Activated naive CD8-positive, alpha-beta T cell (primary cell): ENCODE data around the gene ARHGEF39.
"Not testable (repeated sequence)": the region's sequence is repeated elsewhere in the genome, so short reads cannot be mapped to it uniquely, and the experiment has no call there.

Experiments used
- H3K27ac Mint-ChIP-seq: one replicate; pipeline ENCODE4 v1.8.0; 2021; ENCODE audit warnings: mixed read lengths
- H3K27me3 Mint-ChIP-seq: one replicate; pipeline ENCODE4 v1.8.0; 2021; ENCODE audit warnings: mixed read lengths
- H3K36me3 Mint-ChIP-seq: one replicate; pipeline ENCODE4 v1.8.0; 2021; ENCODE audit warnings: mixed read lengths
- H3K4me1 Mint-ChIP-seq: one replicate; pipeline ENCODE4 v1.8.0; 2021; ENCODE audit warnings: low read depth, mixed read lengths
- H3K4me3 Mint-ChIP-seq: one replicate; pipeline ENCODE4 v1.8.0; 2021; ENCODE audit warnings: mild to moderate bottlenecking, mixed read lengths
- H3K9me3 Mint-ChIP-seq: one replicate; pipeline ENCODE4 v1.8.0; 2021; ENCODE audit warnings: low read depth, mixed read lengths

Gene ARHGEF39

DNA sequence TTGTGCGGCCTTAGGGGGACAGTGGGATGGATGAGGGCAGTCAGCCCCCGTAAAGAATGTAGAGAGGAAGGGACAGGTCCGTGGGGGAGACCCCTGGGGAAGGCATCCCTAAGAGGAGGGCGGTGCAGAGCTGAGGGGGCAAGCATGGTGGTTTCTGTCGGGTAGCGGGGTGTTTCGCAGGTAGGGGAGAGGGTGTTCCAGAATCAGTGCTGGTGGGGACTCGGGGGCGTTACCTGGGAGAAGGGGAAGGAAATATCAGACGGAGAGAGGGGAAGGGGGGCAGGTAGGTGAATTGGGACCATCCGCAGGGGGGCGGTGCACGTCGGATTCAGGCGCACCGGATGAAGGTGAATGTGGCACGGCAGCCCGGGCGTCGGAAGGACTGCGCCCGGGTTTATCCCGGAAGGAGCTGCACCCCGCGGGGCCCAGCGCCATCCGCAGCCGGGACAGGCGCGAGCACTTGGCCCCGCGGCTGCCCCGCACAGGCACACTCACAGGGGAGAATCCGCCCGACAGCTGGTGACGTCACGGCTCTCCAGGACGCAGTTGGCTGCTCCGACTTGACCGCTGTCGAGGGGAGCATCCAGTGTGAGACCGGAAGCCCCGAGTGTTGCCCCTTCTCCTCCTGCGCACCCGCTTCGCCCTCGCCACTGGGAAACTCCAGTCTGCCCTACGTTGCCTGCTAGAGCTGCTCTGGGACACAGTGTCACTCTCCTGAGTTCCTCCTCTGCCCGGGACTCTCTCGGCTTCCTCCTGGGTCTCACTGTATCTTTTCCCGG is 48.1 kb downstream of the ARHGEF39 start:
- H3K4me1 Mint-ChIP-seq = peaks cover 44% of the 10 kb centered on the region

DNA sequence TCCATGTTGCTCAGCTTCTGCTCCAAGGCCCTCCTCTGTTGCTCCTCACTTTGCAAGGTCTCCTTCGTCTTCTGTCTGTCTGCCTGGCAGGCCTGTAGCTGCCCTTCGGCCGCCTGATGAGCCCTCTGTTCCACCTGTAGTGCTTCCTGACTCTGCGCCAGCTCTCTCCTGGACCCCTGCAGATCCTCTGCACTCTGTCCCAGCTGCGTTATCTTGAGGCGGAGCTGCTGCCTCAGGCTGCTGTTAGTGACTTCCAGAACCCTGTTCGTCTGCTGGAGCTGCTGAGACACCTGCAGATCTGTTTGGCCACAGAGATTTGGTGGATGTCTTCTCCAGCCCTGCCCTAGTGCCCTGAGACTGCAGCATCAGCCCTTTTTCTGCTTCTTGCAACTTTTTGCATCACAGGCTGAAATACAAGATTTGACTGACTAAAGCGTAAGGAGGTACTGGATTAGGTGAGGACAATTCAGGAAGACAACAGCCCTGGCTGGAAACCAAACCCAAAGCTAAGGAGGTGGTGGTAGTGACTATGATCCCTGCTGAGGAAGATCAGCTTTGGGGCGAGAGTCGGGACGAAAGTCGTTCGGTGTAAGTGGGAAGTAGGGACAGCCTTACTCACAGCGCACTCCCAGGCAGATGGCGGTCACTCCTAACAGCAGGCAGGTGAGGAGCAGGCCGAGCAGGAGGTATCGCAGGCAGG is 48.9 kb downstream of the ARHGEF39 start:
- no peaks in the 10 kb centered on the region for H3K36me3 Mint-ChIP-seq
- peaks cover 49% of the 10 kb centered on the region for H3K4me1 Mint-ChIP-seq
- H3K9me3 Mint-ChIP-seq = no peaks in the 10 kb centered on the region
- no peaks in the 10 kb centered on the region for H3K27me3 Mint-ChIP-seq
- peak overlapping the region; percentile 81 for H3K4me3 Mint-ChIP-seq
- H3K27ac Mint-ChIP-seq = peak overlapping the region; percentile 80

More for the DNA sequence above, 48.1 kb downstream of the ARHGEF39 start:
- Mint-ChIP-seq H3K27me3 (no peaks in the 10 kb centered on the region), H3K9me3 (no peaks in the 10 kb centered on the region), H3K4me3 (peak overlapping the region; percentile 81), H3K36me3 (no peaks in the 10 kb centered on the region), H3K27ac (peak overlapping the region; percentile 86)

DNA sequence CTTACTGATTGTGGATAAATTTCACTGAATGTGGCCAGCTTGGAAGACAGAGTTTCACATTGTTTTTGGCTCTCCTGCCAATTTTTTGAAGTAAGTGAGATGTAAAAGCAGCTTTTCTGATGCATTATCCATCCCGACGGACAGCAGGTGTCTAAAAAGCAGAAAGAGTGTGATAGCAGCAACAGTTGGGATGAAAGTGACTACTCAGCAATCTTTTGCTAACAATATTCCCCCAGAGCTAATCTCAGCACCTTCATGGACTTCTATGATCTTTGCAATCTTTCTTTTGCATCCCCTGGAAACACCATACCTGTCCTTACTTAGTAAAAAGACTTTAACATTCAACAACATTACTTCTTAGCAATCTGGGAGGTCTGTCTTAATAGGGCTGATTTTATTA is 52.2 kb downstream of the ARHGEF39 start:
- Mint-ChIP-seq H3K9me3 (no peaks in the 10 kb centered on the region), H3K27me3 (no peaks in the 10 kb centered on the region), H3K4me1 (peaks cover 24% of the 10 kb centered on the region), H3K4me3 (no peak overlapping the region), H3K36me3 (peaks cover under 1% of the 10 kb centered on the region), H3K27ac (no peak overlapping the region)

DNA sequence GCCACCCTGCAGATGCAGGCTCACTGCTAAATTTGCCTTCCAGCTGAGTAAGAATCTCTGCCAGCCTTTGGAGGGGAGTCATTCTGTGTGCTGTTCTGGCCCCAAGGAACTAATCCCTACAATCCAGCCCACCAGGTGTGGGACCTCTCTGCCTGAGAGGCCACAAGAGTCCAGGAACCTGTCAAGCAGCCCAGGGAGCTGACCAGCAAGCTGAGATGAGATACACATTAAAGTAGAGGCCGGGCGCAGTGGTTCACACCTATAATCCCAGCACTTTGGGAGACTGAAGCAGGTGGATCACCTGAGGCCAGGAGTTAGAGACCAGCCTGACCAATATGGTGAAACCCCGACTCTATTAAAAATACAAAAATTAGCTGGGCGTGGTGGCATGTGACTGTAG is 52.9 kb downstream of the ARHGEF39 start:
- not testable (repeated sequence) for H3K27ac Mint-ChIP-seq, H3K9me3 Mint-ChIP-seq, H3K36me3 Mint-ChIP-seq, H3K27me3 Mint-ChIP-seq, H3K4me3 Mint-ChIP-seq
- peaks cover 20% of the 10 kb centered on the region for H3K4me1 Mint-ChIP-seq

DNA sequence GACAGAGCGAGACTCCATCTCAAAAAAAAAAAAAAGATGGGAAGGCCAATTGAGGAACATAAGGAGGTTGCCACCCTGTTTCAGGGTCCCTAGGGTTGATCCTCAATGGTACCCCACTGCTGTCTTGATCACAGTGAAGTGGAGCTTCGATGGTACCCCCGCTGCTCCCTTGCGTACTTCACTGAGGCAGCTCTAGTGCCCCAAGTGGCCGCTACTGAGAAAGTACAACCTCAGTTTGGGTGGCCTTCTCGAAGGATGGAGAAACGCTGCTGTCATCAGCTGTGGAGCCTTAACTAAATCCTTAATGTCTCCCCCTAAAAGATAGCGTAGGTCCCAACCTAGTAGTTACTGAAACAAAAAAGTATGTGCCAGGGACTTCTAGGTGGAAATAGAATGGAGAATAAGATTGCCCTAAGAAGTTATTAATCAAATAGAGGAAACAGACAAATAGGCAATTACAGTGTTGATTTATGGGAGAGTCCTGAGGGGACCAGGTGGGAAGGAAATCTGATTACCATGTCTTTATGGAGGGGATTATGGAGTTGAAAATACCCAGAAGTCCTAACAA is 53.7 kb downstream of the ARHGEF39 start:
- peaks cover 20% of the 10 kb centered on the region for H3K4me1 Mint-ChIP-seq
- H3K27me3 Mint-ChIP-seq = no peaks in the 10 kb centered on the region
- H3K4me3 Mint-ChIP-seq = no peak overlapping the region
- peaks cover 3% of the 10 kb centered on the region for H3K36me3 Mint-ChIP-seq
- no peaks in the 10 kb centered on the region for H3K9me3 Mint-ChIP-seq
- peak overlapping the region; percentile 28 for H3K27ac Mint-ChIP-seq

DNA sequence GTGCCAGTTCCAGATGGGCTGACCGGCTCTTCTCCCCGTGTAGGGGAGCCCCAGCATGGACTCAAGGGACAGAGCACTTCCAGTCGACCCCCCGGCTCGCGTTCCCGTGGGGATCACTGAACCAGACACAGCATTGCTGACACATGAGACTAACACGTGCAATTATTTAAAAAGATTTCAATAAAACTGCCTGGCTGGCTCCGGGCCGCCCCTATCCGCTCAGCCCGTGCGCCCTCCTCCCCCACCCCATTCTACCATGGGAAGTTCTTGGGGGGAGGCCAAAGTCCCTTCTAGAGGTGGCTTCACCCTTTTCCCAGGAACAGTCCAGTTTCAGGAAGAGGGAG is 55.2 kb downstream of the ARHGEF39 start:
- Mint-ChIP-seq H3K9me3 (no peaks in the 10 kb centered on the region), H3K36me3 (peaks cover 3% of the 10 kb centered on the region), H3K27ac (no peak overlapping the region), H3K4me1 (peaks cover 21% of the 10 kb centered on the region), H3K27me3 (no peaks in the 10 kb centered on the region), H3K4me3 (no peak overlapping the region)
